Activated naive CD8-positive, alpha-beta T cell treated with anti-CD3 and anti-CD28 coated beads, Interleukin-2, amount 10 ng/mL, durations not matched to agents 7 days and 5 days (primary cell): Measurements from ENCODE around the gene FEN1. TPM values are rescaled to one million over a fixed set of nuclear protein-coding genes. Genes with fewer than 3 reads are reported as not detected.
A peak's percentile ranks its signal among the peaks of the same experiment; 100 is the strongest.

Experiments used
- ATAC-seq: fragments of 150-1000 bp; cut with Tn5 transposase; one replicate; pipeline ENCODE4 v1.10.0; 2021; ENCODE audit warnings: low read depth, moderate library complexity
- POLR2A ChIA-PET: fragments of 350-600 bp; sonication (Branson Sonifier 250); formaldehyde crosslinking; loops from one replicate; lab custom pipeline; 2021; ENCODE audit warnings: antibody characterized with exemption; lab: Charles Lee
- DNase-seq: peaks from one replicate; pipeline ENCODE4 v3.0.0; 2021
- H3K27ac Mint-ChIP-seq: one replicate; pipeline ENCODE4 v1.8.0; 2022; ENCODE audit warnings: mild to moderate bottlenecking, mixed read lengths
- H3K27me3 Mint-ChIP-seq: one replicate; pipeline ENCODE4 v1.8.0; 2022; ENCODE audit warnings: mild to moderate bottlenecking, moderate library complexity, mixed read lengths
- H3K36me3 Mint-ChIP-seq: one replicate; pipeline ENCODE4 v1.8.0; 2021; ENCODE audit warnings: mild to moderate bottlenecking, mixed read lengths
- H3K4me1 Mint-ChIP-seq: one replicate; pipeline ENCODE4 v1.8.0; 2021; ENCODE audit warnings: mixed read lengths
- H3K4me3 Mint-ChIP-seq: one replicate; pipeline ENCODE4 v1.8.0; 2022; ENCODE audit warnings: mild to moderate bottlenecking, moderate library complexity, mixed read lengths
- H3K9me3 Mint-ChIP-seq: one replicate; pipeline ENCODE4 v1.8.0; 2021; ENCODE audit warnings: mixed read lengths
- total RNA-seq, 2 experiments: library from RNA; stranded (reverse); gene quantifications; one replicate each; pipeline ENCODE4 v1.2.3, GENCODE V29; 2021

The FEN1 gene
- total RNA-seq, 2 experiments from 2014 or later = 87.1 to 88.7 TPM

DNA sequence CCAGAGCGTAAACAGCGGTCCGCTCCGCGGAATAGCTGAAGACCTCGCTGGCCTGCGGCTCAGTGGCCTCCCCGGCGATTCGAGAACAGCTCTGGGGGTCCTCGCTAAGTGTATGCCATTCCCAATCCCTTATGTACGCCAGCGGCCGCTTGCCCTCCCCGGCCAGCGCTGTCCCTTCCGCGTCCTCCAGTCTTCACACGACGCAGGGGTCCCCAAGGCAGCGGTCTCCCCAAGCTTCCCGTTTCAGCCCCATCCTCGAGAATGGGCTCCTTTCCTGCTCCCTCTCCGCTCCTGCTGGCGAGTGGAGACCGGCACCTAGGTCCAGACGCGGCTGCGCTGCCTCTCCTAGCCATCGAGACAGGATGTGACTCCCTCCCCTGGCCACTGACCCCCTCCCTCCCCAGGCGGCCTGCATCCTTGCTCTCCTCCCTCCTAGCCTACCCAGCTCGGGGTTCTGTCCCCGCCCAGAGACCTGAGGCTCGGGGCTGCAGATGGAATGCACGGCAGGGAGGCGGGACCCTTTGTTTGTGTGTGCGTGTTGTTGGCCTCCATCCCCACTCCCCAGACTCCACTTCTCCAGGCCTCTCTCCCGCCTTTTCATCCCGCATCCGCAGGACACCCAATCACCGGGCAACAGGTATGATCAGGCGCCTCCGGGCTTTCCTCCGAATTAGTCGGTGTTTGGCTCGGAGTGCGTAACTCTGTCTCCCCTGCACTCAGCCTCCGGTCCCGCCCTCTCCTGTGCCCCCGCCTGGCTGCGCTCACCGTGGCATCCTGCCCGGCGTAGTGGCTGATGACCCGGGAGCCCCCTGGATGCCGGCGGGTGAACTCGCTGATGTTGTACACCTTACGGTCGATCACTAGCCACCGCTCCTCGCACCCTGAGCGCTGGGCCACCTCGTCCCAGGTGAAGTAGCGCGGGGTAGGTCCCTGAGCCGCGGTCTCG is 23.4 kb downstream of the FEN1 start:
- Mint-ChIP-seq H3K4me3 (peak overlapping the region; percentile 98), H3K27me3 (peaks cover 19% of the 10 kb centered on the region)

DNA sequence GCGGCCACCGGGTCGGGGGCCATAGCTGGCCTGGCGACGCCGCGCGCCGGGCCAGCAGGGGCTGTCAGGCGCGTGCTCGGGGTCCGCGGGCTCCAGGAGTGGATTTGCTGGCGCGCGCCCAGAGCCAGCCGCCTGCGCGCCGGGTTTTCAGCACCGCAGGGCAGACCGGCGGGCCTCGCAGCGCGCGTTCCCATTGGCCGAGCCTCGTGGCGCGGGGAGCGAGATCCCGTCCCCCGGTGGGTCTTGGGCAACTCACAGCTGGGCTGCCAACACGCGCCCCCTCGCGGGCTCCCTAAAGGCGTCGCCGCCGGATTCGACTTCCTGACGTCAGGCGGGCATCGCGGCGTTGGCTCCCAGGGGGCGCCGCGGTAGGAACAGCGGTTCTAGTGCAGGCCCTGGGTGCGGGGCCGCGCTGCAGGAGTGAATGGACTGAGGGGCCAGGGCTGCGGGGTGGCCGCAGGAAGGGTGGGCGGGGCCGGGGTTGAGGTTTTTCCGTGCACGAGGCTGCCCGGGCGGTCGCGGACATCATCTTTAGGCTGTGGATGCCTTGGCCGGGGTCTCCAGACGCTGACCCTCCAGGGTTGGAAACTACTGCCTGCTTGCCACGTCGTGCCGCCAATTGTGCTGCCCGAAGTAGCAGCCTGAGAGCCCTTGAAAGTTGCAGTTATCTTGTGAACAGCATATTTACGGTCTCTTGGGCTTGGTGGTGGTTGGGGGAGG is 24.2 kb downstream of the FEN1 start, which contains the start of gene FADS1:
Gene FADS1 (minus strand): TSS at position 268 of the 720 bp plus-strand sequence. CDS start 74 bp downstream, at position 194.
- Mint-ChIP-seq H3K27me3 (peaks cover 23% of the 10 kb centered on the region), H3K9me3 (no peaks in the 10 kb centered on the region), H3K4me1 (peaks cover 12% of the 10 kb centered on the region), H3K36me3 (peaks cover 27% of the 10 kb centered on the region), H3K27ac (peak within 1 kb of the TSS; percentile 94), H3K4me3 (peak within 1 kb of the TSS; percentile 98)
- POLR2A ChIA-PET = interaction anchor here (3.3 to 7.4 kb wide), 4 partner anchors 12 to 24 kb away, joined by 24 to 140 read pairs (median 43); partner anchors contain the start of genes FADS2, FEN1 and TMEM258
- peak; percentile 86 for DNase-seq
- ATAC-seq = peak; percentile 69

More for the DNA sequence above, 23.4 kb downstream of the FEN1 start:
- Mint-ChIP-seq H3K36me3 (peaks cover 29% of the 10 kb centered on the region), H3K27ac (peak overlapping the region; percentile 94), H3K4me1 (peaks cover 12% of the 10 kb centered on the region), H3K9me3 (no peaks in the 10 kb centered on the region)
- POLR2A ChIA-PET = interaction anchor here (1.0 to 7.4 kb wide), 10 partner anchors 11 to 308 kb away, joined by 3 to 140 read pairs (median 10); partner anchors contain the start of genes FADS2, FEN1, INCENP and TMEM258
- ATAC-seq (peak; percentile 68), DNase-seq (peak; percentile 74)

DNA sequence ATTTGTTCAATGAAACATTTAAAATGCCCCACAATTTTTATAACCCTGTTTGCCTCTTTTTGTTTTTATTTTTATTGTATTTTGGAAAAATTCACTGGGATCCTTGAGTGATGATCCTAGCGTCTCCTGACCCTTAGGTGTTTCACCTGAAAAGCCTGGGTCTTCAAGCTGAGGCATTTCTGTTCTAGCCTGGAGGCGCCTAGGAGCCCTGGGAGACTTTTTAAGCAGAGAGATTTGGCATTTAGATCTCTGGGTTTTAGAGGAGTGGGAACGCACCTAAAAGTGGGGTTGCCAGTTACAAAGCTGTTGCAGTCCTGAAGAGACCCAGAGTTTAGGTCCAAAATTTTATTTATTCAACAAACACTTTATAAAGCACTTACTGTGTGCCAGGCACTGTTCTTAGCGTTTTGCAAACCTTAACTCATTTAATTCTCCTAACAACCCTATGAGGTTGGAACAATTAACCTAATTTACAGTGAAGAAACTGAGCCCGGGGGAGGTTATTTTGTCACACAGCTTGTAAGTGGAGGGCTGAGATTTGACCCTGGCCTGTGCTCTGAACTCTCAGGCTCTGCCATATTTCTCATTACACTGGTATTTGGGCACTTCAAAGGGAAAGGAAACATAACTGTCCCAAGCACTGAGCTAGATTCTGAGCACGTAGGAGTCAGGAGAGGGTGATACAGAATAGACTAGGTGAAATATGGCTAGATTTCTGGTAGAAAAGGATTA is 24.9 kb downstream of the FEN1 start:
- Mint-ChIP-seq H3K36me3 (peaks cover 19% of the 10 kb centered on the region), H3K4me3 (peak overlapping the region; percentile 98), H3K4me1 (peaks cover 10% of the 10 kb centered on the region), H3K27me3 (peaks cover 23% of the 10 kb centered on the region), H3K9me3 (no peaks in the 10 kb centered on the region), H3K27ac (no peak overlapping the region)
- DNase-seq (no peak), ATAC-seq (no peak)
- POLR2A ChIA-PET = interaction anchor here (1.1 to 7.4 kb wide), 5 partner anchors 11 to 24 kb away, joined by 5 to 140 read pairs (median 34); partner anchors contain the start of genes FADS2, FEN1 and TMEM258

DNA sequence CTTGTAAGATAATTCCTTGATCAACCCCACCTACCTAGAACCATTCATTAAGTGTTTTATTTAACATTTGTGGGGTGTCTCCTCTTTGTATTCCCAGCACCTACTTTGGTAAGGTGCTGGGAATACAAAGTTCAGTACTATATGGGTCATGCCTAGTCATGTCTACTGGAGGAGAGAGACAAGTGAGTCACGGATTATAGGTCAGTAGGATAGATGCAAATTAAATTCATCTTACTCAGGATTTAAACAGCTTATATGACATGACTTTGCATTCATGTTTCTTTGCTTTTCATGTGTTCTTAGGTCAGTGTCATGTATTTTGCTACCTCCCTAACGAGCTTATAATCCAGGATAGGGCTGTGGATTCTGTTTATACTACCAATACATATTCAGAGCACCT is 27.5 kb downstream of the FEN1 start:
- DNase-seq = no peak
- H3K4me3 Mint-ChIP-seq = no peak overlapping the region
- H3K9me3 Mint-ChIP-seq = no peaks in the 10 kb centered on the region
- no peak for ATAC-seq
- peaks cover 37% of the 10 kb centered on the region for H3K27me3 Mint-ChIP-seq
- peaks cover 2% of the 10 kb centered on the region for H3K4me1 Mint-ChIP-seq
- H3K27ac Mint-ChIP-seq = no peak overlapping the region
- POLR2A ChIA-PET = interaction anchor here (1.6 to 7.4 kb wide), 2 partner anchors 9 to 14 kb away, joined by 6 to 140 read pairs; partner anchors contain the start of gene FADS2
- H3K36me3 Mint-ChIP-seq = peaks cover 8% of the 10 kb centered on the region

DNA sequence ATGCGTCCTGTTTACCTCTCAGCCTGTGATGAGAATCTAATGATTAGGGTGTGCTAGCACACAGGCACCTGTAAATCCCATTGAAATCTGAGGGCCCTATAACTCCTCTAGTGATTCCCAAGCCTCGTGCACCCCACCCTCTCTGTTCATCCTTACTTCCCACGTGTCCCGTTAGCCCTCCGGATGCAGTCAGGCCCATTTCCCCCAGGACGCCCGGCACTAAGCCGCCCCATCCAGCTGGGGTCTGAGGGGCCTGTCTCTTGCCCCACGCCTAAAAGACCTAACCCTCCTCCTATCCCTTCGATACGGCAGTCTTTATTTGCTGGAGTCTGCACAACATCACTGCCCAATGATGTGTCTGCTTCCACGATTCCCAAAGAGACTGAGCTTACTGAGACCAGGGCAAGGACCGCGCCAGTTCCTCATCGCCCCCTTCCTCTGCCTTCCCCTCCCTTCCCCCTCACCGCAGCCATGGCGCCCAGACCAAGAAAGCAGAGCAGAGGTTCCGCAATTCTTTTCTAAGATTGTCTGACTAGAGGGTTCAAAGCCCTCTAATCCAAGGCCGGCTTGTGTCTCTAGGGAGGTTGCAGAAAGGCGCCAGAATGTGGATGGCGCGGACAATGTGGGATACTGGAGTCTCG is 34.3 kb downstream of the FEN1 start:
- Mint-ChIP-seq H3K9me3 (no peaks in the 10 kb centered on the region), H3K4me1 (peaks cover 34% of the 10 kb centered on the region), H3K36me3 (peaks cover 25% of the 10 kb centered on the region), H3K27me3 (peaks cover 14% of the 10 kb centered on the region), H3K4me3 (peak overlapping the region; percentile 94), H3K27ac (peak overlapping the region; percentile 89)
- DNase-seq = no peak
- ATAC-seq = no peak
- POLR2A ChIA-PET = interaction anchor here (1.2 to 7.2 kb wide), 3 partner anchors 10 to 20 kb away, joined by 3 to 140 read pairs (median 6); partner anchors contain the start of gene FADS1

DNA sequence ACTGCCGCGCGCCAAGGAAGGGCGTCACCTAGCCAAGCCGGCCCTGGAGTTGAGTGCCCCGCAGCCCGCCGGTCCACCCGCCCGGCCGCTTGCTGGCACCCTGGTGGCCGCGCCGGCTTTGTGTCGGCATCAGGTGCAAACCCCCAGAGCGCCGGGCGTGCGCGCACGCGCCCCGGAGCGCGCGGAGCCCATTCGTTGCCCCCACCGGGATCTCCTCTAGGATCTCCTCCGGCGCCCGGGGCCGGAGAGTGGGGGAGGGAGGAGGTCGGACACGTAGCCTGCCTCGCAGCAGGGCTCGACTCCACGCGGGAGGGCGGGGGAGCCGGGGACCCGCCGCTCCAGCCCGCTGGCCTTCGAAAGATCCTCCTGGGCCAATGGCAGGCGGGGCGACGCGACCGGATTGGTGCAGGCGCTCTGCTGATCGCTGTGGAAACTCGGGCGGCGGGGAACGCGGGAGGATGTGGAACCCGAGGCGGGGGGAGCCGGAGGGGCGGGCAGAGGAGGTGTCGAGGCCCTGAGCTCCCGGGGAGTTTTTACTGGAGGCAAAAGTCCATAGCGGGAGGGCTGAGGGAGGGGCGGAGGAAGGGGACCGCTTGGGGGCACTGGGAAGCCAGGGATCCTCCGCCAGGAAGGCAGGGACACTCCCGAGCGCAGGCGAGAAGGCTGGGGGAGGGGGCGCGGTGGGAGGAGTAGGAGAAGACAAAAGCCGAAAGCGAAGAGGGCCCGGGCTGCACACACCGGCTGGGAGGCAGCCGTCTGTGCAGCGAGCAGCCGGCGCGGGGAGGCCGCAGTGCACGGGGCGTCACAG is 35.1 kb downstream of the FEN1 start, which contains the start of gene FADS2:
Gene FADS2 (plus strand): TSS at position 730 of the 808 bp plus-strand sequence. CDS start 91 bp downstream, outside the sequence.
- Mint-ChIP-seq H3K4me3 (peak within 1 kb of the TSS; percentile 94), H3K4me1 (peaks cover 38% of the 10 kb centered on the region), H3K27me3 (peaks cover 14% of the 10 kb centered on the region), H3K36me3 (peaks cover 29% of the 10 kb centered on the region), H3K9me3 (no peaks in the 10 kb centered on the region), H3K27ac (peak within 1 kb of the TSS; percentile 89)
- peak; percentile 88 for ATAC-seq
- peak; percentile 92 for DNase-seq
- POLR2A ChIA-PET = interaction anchor here (1.0 to 7.2 kb wide), 7 partner anchors 9 to 140 kb away, joined by 3 to 140 read pairs (median 8); partner anchors contain the start of genes FADS1, FEN1, FTH1 and TMEM258

DNA sequence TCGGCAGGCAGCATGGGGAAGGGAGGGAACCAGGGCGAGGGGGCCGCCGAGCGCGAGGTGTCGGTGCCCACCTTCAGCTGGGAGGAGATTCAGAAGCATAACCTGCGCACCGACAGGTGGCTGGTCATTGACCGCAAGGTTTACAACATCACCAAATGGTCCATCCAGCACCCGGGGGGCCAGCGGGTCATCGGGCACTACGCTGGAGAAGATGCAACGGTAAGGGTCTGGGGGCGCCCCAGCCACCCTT is 35.6 kb downstream of the FEN1 start:
- POLR2A ChIA-PET = interaction anchor here (1.0 to 7.2 kb wide), 6 partner anchors 8 to 139 kb away, joined by 4 to 140 read pairs (median 10); partner anchors contain the start of genes FADS1, FEN1, FTH1 and TMEM258
- Mint-ChIP-seq H3K27ac (peak overlapping the region; percentile 89), H3K4me1 (peaks cover 44% of the 10 kb centered on the region), H3K4me3 (peak overlapping the region; percentile 94), H3K36me3 (peaks cover 25% of the 10 kb centered on the region), H3K9me3 (no peaks in the 10 kb centered on the region), H3K27me3 (peaks cover 8% of the 10 kb centered on the region)
- ATAC-seq (no peak), DNase-seq (no peak)

DNA sequence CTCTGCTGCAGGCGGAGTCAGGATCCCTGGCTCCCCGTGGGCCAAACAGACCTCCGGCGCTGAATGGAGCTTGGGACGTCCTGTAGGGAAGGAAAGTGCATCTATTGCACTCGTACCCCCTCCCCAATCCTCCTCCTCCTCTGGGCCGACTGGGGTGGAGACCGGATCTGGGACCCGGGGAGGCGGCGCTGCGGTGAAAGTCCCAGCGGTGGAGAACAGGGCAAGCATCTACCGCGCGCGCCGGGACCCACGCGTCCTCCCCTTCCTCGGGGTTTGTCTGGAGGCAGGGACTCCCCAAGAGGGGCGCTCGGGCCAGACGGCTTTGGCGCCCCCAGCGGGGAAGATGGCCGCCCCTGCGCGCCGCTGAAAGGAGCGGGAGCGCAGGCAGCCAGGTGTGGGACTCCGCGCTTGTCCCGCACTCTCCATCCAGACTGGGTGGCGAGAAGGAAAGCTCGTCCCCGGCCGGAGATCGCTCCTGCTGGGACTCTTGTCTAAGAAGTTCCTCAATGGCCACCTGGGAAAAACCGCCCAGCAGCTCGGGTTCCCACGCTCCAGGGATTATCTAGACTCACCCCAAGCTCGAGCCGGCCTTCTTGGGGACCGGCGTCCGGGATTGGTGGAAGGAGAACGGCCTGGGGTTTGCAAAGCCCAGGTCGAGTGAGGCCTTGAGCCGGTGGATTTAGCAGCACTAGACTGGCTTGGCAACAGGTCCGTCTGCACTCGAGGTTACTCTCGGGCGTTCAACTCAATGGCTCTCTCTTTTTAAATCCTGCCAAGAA is 36.1 kb downstream of the FEN1 start:
- peak overlapping the region; percentile 94 for H3K4me3 Mint-ChIP-seq
- peaks cover 6% of the 10 kb centered on the region for H3K27me3 Mint-ChIP-seq
- no peaks in the 10 kb centered on the region for H3K9me3 Mint-ChIP-seq
- POLR2A ChIA-PET = interaction anchor here (0.7 to 7.2 kb wide), 5 partner anchors 12 to 139 kb away, joined by 3 to 140 read pairs (median 8); partner anchors contain the start of genes FADS1, FEN1, FTH1 and TMEM258
- peak; percentile 37 for ATAC-seq
- DNase-seq = peak; percentile 74
- peak overlapping the region; percentile 89 for H3K27ac Mint-ChIP-seq
- peaks cover 28% of the 10 kb centered on the region for H3K36me3 Mint-ChIP-seq
- peaks cover 49% of the 10 kb centered on the region for H3K4me1 Mint-ChIP-seq

DNA sequence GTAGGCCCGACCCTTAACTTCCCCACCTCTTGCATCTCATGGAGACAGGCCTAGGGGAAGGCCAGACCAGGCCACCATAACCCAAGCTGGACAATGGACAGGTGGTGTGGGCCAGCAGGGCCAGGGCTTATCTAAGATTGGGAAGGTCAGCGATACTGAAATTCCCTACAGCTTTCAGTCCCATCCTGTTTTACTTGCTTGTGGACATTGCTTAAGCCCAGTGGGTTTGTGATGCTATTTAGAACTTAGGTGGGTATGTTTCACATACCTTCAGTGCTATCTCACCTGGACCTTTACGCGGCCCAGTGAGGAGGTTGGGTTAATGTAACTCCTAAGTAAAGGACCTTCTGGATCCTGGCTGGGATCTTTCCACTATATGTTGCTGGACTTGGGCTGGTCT is 37.1 kb downstream of the FEN1 start:
- Mint-ChIP-seq H3K4me1 (peaks cover 56% of the 10 kb centered on the region), H3K9me3 (no peaks in the 10 kb centered on the region), H3K27me3 (no peaks in the 10 kb centered on the region), H3K36me3 (peaks cover 31% of the 10 kb centered on the region), H3K4me3 (peak overlapping the region; percentile 94), H3K27ac (peak overlapping the region; percentile 89)
- POLR2A ChIA-PET = interaction anchor here (0.7 to 7.2 kb wide), 3 partner anchors 13 to 37 kb away, joined by 3 to 140 read pairs (median 21); partner anchors contain the start of genes FADS1, FEN1 and TMEM258
- DNase-seq (no peak), ATAC-seq (no peak)

DNA sequence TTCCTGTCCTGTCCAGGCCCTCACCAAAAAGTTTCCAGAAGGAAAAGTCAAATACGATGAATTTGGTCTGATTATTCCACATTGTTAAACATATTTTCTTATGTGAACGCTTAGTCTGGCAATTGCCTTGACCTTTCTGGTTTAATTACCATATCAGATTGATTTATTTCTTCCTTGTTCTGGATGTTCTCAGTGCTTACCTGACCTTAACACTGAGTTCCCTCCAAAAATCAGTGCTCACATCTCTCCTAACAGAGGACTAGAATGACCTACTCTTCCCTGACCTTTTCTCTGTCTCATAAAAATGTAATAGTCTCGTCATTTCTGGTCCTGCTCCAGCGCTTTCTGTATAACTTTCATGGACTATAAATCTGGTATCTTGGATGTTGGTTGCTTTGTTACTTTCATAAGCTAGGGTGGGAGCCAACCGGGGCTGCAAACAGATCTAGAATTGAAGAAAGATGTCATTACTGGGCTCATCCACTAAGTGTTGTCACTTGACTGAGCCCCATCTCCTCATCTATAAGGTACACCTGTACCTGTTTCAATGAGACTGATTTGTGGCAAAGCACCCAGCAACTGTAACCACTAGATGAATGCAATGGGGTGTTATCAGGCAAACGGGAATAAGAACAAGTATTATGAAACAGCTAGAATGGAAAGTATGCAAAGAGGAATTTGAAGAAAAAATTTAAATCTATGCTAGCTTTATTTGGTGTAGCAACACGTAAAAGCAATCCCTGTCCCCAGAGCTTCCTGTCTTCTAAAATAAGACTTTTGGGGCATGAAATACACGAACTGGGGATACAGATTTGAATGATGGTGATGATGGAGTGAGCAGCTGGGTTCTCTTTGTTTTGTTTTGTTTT is 37.8 kb downstream of the FEN1 start:
- Mint-ChIP-seq H3K4me3 (peak overlapping the region; percentile 94), H3K4me1 (peaks cover 60% of the 10 kb centered on the region), H3K36me3 (peaks cover 31% of the 10 kb centered on the region), H3K9me3 (no peaks in the 10 kb centered on the region), H3K27ac (peak overlapping the region; percentile 63), H3K27me3 (no peaks in the 10 kb centered on the region)
- POLR2A ChIA-PET = interaction anchor here (0.7 to 7.2 kb wide), 4 partner anchors 14 to 137 kb away, joined by 3 to 140 read pairs (median 12); partner anchors contain the start of genes FADS1, FEN1, FTH1 and TMEM258
- no peak for DNase-seq
- ATAC-seq = no peak
